Measurements from ENCODE around the gene ITPR3.

Gene ITPR3

DNA sequence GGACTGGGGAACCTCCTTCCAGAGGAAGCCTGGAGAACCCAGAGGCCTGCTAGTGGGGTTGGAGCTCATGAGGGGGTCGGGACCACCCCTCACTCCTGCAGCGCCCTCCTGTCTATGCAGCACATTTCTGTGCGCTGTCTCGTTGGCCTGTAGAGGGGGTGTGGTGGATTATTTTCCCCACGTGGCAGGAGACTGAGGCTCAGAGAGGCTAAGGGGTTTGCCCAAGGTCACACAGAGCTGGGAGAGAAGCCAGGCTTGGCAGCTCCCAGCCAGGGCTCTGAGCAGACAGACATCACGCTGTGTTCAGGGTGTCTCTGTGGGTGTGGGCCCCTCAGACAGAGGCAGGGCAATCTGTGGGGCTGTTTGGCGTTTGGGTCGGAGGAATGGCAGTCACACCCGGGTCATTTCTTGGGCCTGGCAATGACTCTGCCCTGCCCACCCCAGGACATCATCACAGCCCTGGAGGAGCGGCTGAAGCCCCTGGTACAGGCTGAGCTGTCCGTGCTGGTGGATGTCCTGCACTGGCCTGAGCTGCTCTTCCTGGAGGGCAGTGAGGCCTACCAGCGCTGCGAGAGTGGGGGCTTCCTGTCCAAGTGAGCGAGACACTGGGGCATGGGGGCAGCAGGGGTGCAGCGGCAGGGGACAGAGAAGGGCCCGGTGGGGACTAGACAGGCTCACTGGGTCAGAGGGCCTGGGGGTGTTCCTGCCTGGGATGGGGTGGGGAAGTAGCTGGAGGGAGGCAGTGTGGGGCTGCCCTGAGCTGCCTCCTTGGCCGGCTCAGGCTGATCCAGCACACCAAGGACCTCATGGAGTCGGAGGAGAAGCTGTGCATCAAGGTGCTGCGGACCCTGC lies 62.7 kb downstream of the ITPR3 start:
- TF ChIP-seq, protein P1, sequence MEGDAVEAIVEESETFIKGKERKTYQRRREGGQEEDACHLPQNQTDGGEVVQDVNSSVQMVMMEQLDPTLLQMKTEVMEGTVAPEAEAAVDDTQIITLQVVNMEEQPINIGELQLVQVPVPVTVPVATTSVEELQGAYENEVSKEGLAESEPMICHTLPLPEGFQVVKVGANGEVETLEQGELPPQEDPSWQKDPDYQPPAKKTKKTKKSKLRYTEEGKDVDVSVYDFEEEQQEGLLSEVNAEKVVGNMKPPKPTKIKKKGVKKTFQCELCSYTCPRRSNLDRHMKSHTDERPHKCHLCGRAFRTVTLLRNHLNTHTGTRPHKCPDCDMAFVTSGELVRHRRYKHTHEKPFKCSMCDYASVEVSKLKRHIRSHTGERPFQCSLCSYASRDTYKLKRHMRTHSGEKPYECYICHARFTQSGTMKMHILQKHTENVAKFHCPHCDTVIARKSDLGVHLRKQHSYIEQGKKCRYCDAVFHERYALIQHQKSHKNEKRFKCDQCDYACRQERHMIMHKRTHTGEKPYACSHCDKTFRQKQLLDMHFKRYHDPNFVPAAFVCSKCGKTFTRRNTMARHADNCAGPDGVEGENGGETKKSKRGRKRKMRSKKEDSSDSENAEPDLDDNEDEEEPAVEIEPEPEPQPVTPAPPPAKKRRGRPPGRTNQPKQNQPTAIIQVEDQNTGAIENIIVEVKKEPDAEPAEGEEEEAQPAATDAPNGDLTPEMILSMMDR (conservative IDR thresholded peaks at IDR 0.05), result no peak
- TF ChIP-seq ZFX (IDR thresholded peaks at IDR 0.05), result no peak

DNA sequence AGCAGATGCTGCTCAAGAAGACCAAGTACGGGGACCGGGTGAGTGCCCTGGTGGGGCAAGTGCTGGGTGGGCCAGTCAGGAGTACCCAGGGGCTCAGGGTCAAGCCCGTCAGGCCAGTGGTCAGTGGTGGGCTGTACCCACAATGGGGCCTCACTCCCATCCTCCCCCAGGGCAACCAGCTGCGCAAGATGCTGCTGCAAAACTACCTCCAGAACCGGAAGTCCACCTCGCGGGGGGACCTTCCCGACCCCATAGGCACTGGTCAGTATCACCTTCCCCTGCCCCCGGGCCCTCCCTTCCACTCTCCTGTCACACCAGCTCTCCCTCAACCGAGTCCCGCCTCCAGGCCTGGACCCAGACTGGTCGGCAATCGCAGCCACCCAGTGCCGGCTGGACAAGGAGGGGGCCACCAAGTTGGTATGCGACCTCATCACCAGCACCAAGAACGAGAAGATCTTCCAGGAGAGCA lies 63.3 kb downstream of the ITPR3 start:
- no peak overlapping the region for H3K27ac ChIP-seq
- TF ChIP-seq, protein P1 (conservative IDR thresholded peaks at IDR 0.05), result no peak
- no peak for TF ChIP-seq ZFX (IDR thresholded peaks at IDR 0.05)

More for the DNA sequence above, 62.7 kb downstream of the ITPR3 start:
- H3K27ac ChIP-seq, result no peak overlapping the region

DNA sequence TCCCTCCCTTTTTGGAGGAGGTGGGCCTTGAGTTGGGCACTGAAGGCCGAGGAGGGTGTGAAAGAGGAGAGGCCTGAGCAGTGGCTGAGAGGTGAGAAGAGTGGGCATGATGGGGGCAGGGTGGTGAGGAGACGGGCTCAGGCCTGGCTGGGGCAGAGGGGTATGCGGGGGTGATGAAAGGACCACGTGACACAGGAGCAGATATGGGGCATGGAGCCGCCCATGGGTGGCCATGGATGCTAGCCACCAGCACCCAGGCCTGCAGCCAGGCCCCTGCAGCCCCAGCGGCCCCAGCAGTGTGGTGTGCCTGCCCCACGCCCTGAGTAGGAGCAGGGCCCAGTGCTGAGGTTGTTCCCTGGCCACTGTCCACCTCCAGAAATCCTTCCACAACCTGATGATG lies 63.9 kb downstream of the ITPR3 start:
- no peak for TF ChIP-seq ZFX (IDR thresholded peaks at IDR 0.05)
- TF ChIP-seq, protein P1 (conservative IDR thresholded peaks at IDR 0.05), result no peak

DNA sequence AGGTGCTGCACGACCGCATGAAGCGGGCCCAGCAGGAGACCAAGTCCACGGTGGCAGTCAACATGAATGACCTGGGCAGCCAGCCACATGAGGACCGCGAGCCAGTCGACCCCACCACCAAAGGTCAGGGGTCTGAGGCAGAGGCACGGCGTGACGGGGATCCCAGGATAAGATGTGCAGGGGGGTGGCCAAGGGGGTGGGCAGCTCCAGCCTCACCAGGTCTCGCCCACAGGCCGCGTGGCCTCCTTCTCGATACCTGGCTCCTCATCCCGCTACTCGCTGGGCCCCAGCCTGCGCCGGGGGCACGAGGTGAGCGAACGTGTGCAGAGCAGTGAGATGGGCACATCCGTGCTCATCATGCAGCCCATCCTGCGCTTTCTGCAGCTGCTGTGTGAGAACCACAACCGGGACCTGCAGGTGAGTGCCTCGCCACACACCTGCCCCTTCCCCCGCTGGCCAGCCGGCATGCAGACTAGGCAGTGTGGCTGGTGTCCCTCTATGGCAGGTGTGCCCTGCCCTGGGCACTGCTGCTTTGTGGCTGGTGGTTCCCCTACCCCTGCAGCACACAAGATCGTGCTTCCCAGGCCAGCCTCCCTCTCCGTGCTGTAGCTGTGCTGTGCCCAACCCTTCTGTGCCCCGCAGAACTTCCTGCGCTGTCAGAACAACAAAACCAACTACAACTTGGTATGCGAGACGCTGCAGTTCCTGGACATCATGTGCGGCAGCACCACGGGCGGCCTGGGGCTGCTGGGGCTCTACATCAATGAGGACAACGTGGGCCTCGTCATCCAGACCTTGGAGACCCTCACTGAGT lies 64.5 kb downstream of the ITPR3 start:
- TF ChIP-seq ZFX (IDR thresholded peaks at IDR 0.05), result no peak
- TF ChIP-seq, protein P1 (conservative IDR thresholded peaks at IDR 0.05), result no peak
- H3K27ac ChIP-seq, result no peak overlapping the region

More for the DNA sequence above, 63.9 kb downstream of the ITPR3 start:
- no peak overlapping the region for H3K27ac ChIP-seq

DNA sequence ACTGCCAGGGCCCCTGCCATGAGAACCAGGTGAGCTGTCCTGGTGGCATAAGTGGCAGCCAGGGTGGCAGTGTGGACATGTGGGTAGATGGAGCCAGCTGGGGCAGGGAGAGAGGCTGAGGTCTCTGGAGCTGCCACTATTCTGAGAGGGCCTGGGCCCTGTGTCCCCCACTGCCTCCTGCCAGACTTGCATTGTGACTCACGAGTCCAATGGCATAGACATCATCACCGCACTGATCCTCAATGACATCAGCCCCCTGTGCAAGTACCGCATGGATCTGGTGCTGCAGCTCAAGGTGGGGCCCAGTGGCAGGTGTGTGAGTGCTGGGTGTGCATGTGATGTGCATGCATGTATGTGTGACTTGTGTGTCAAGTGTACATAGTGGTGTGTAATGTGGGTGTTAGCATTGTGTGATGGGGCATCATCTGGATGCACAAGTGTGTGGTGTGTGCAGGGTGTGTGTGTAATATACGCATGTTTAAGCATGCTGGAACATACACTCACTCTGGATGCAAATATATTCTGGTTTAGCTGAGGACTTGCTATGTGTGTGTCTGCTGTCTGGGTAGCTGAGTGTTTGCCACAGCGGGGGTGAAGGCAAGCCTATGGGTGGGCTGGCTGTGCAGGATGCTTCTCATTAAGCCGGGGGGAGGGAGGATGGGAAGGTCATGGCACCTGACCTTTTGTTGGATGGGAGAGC lies 65.3 kb downstream of the ITPR3 start:
- no peak for TF ChIP-seq ZFX (IDR thresholded peaks at IDR 0.05)
- TF ChIP-seq, protein P1 (conservative IDR thresholded peaks at IDR 0.05), result no peak
- H3K27ac ChIP-seq, result no peak overlapping the region

DNA sequence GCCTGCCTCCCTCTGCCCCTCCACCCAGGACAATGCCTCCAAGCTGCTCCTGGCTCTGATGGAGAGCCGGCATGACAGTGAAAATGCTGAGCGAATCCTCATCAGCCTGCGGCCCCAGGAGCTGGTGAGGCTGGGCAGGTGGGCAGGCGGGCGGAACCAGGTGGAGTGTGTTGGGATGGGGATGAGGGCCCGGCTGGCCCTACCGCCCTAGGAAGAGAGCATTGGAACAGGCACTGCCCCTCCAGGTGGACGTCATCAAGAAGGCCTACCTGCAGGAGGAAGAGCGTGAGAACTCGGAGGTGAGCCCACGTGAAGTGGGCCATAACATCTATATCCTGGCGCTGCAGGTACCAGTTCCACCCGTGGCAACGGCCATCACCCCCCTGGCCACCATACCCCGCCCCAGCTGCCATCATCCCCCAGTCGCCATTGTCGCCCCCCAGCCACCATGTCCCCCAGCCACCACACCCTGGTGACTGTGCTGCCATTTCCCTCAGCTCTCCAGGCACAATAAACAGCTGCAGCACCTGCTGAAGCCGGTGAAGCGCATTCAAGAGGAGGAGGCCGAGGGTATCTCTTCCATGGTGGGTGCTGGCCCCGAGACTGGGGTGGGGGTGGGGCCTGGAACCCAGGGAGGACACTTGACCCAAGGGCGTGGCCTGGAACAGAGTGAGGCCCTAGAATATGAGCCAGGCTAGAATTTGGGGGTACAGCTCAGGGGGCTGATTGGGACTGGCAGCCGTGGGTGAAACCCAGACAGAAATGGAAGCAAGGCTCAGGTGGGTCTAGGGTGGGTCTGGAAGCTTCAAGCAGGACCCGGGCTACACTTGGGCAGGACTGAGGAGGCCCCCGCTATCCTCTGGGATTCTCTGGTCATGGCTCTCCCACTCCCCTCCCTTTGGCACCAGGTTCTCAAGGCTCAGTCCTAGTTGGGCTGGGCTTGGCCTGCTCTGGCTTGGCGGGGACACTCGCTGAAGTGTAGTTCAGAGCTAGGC lies 66.2 kb downstream of the ITPR3 start:
- H3K27ac ChIP-seq, result no peak overlapping the region
- no peak for TF ChIP-seq ZFX (IDR thresholded peaks at IDR 0.05)
- TF ChIP-seq, protein P1 (conservative IDR thresholded peaks at IDR 0.05), result no peak

All from C4-2B (cell line).